Measurements from ENCODE around the gene DCTPP1. TPM values are rescaled to one million over a fixed set of nuclear protein-coding genes. Genes with fewer than 3 reads are reported as not detected.

DCTPP1 gene
- total RNA-seq, 1 experiment from 2014 or later = 109 TPM

- no TSS peak for BruUV-seq (replicated peaks)
- POLR2A ChIA-PET (ENCODE audit: unreplicated experiment) = no interaction called here
Measured at GRCh38 chr16:30476991-30477390, 47.2 kb upstream of the DCTPP1 start.

DNA sequence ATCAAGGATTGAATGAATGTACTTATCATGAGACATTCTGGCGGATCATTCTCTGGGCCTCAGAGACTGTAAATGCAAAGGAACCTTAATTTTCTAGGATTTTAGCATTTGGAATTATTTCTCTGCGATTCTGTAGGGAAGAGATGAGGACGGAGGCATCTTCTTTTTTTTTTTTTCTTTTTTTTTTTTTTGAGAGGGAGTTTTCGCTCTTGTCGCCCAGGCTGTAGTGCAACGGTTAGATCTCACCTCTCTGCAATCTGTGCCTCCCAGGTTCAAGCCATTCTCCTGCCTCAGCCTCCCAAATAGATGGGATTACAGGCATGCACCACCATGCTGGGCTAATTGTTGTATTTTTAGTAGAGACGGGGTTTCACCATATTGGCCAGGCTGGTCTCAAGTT is 44.9 kb upstream of the DCTPP1 start:
- intact Hi-C loops (cut with micrococcal nuclease; ENCODE audit: unreplicated experiment) = no loop called here
- H3K27me3 ChIP-seq (ENCODE audit: insufficient read depth, low read depth) = peaks cover 14% of the 10 kb centered on the region; the same call in 1 of the 2 replicates
- no peak overlapping the region for H3K27ac ChIP-seq
- ChIA-PET CTCF (no interaction called here), POLR2A (ENCODE audit: unreplicated experiment) (no interaction called here)
- no peak for DNase-seq
- no peaks in the 10 kb centered on the region for H3K9me2 ChIP-seq (ENCODE audit: insufficient read depth)
- H3K79me2 ChIP-seq (ENCODE audit: low read depth) = no peaks in the 10 kb centered on the region
- no peaks in the 10 kb centered on the region for H3F3A ChIP-seq (ENCODE audit: insufficient read depth, low read depth)
- H2AFZ ChIP-seq = no peak overlapping the region
- H4K20me1 ChIP-seq (ENCODE audit: insufficient read depth) = no peaks in the 10 kb centered on the region
- no peak overlapping the region for H3K4me3 ChIP-seq
- no peaks in the 10 kb centered on the region for H3K4me1 ChIP-seq (replicated peaks; ENCODE audit: insufficient read depth)
- H3K9me3 ChIP-seq (ENCODE audit: insufficient read depth, low read depth) = no peaks in the 10 kb centered on the region
- TF ChIP-seq, protein P1, sequence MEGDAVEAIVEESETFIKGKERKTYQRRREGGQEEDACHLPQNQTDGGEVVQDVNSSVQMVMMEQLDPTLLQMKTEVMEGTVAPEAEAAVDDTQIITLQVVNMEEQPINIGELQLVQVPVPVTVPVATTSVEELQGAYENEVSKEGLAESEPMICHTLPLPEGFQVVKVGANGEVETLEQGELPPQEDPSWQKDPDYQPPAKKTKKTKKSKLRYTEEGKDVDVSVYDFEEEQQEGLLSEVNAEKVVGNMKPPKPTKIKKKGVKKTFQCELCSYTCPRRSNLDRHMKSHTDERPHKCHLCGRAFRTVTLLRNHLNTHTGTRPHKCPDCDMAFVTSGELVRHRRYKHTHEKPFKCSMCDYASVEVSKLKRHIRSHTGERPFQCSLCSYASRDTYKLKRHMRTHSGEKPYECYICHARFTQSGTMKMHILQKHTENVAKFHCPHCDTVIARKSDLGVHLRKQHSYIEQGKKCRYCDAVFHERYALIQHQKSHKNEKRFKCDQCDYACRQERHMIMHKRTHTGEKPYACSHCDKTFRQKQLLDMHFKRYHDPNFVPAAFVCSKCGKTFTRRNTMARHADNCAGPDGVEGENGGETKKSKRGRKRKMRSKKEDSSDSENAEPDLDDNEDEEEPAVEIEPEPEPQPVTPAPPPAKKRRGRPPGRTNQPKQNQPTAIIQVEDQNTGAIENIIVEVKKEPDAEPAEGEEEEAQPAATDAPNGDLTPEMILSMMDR (conservative IDR thresholded peaks at IDR 0.05) = no peak
- no peak for TF ChIP-seq EZH2 (IDR thresholded peaks at IDR 0.05; ENCODE audit: low read depth)
- no TSS peak for BruUV-seq (replicated peaks)
- H3K4me2 ChIP-seq = no peak overlapping the region
- no peaks in the 10 kb centered on the region for H3K36me3 ChIP-seq (ENCODE audit: low read depth)

More at GRCh38 chr16:30476991-30477390, 47.2 kb upstream of the DCTPP1 start:
- no peaks in the 10 kb centered on the region for H3K4me1 ChIP-seq (replicated peaks; ENCODE audit: insufficient read depth)
- H3K27ac ChIP-seq = no peak overlapping the region
- H3K27me3 ChIP-seq (ENCODE audit: insufficient read depth, low read depth) = peaks cover 14% of the 10 kb centered on the region; the same call in 1 of the 2 replicates
- no peaks in the 10 kb centered on the region for H3K9me3 ChIP-seq (ENCODE audit: insufficient read depth, low read depth)
- no peak overlapping the region for H3K4me2 ChIP-seq
- CTCF ChIA-PET = no interaction called here
- H3K9me2 ChIP-seq (ENCODE audit: insufficient read depth) = no peaks in the 10 kb centered on the region
- no peaks in the 10 kb centered on the region for H3F3A ChIP-seq (ENCODE audit: insufficient read depth, low read depth)
- intact Hi-C loops (cut with micrococcal nuclease; ENCODE audit: unreplicated experiment) = no loop called here
- no peaks in the 10 kb centered on the region for H3K79me2 ChIP-seq (ENCODE audit: low read depth)
- no peaks in the 10 kb centered on the region for H3K36me3 ChIP-seq (ENCODE audit: low read depth)
- H3K4me3 ChIP-seq = no peak overlapping the region
- no peak overlapping the region for H2AFZ ChIP-seq
- H4K20me1 ChIP-seq (ENCODE audit: insufficient read depth) = no peaks in the 10 kb centered on the region
- TF ChIP-seq, protein P1 (conservative IDR thresholded peaks at IDR 0.05) = no peak
- TF ChIP-seq EZH2 (IDR thresholded peaks at IDR 0.05; ENCODE audit: low read depth) = no peak
- no peak for DNase-seq

- Histone ChIP-seq H2AFZ (no peak overlapping the region), H3K4me3 (no peak overlapping the region), H3F3A (ENCODE audit: insufficient read depth, low read depth) (0 out of 2 replicates have a peak, but pooled peaks cover 4% of the 10 kb centered on the region), H3K36me3 (ENCODE audit: low read depth) (no peaks in the 10 kb centered on the region), H3K9me3 (ENCODE audit: insufficient read depth, low read depth) (no peaks in the 10 kb centered on the region), H3K9me2 (ENCODE audit: insufficient read depth) (no peaks in the 10 kb centered on the region), H3K4me1 (replicated peaks; ENCODE audit: insufficient read depth) (no peaks in the 10 kb centered on the region; the same call in 1 of the 2 replicates), H3K27me3 (ENCODE audit: insufficient read depth, low read depth) (peaks cover 14% of the 10 kb centered on the region; the same call in 1 of the 2 replicates), H4K20me1 (ENCODE audit: insufficient read depth) (no peaks in the 10 kb centered on the region), H3K27ac (no peak overlapping the region), H3K79me2 (ENCODE audit: low read depth) (no peaks in the 10 kb centered on the region), H3K4me2 (no peak overlapping the region)
- ChIA-PET POLR2A (ENCODE audit: unreplicated experiment) (no interaction called here), CTCF (no interaction called here)
- DNase-seq = no peak
- intact Hi-C loops (cut with micrococcal nuclease; ENCODE audit: unreplicated experiment) = no loop called here
- no TSS peak for BruUV-seq (replicated peaks)
- TF ChIP-seq, protein P1 (conservative IDR thresholded peaks at IDR 0.05) = no peak
Measured at GRCh38 chr16:30474074-30474452, 44.2 kb upstream of the DCTPP1 start.

All from PC-9 (cell line).